Measurements from ENCODE around the gene DMRT3. TPM values are rescaled to one million over a fixed set of nuclear protein-coding genes. Genes with fewer than 3 reads are reported as not detected.

The DMRT3 gene
- total and polyA plus RNA-seq, 2 donors (not counting 1 experiment from before 2014, with no cell fraction given) = not detected

DNA sequence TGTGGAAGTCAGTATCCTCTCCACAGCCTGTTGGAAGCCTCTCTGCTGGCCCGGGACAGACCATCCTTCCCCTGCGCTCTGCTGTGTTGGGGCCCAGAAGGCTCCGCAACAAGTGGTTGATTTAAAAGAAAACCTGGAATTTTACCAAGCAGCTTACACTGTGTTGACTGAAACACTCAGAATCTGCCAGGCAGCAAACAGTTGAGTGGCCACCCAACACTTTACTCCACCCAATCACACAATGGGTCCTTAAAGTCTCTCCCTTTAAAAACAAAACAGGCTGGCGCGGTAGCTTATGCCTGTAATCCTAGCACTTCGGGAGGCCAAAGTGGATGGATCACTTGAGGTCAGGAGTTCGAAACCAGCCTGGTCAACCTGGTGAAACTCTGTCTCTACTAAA, 28.0 kb upstream of the DMRT3 start:
- H4K20me1 ChIP-seq (ENCODE audit: control insufficient read depth, extremely low read depth, insufficient read depth, low read length) = no peaks in the 10 kb centered on the region
- no peak for DNase-seq (ENCODE audit: low read depth in 2 of 2)
- H2AFZ ChIP-seq (ENCODE audit: low read length) = no peak overlapping the region
- H3K4me2 ChIP-seq (ENCODE audit: extremely low read depth, insufficient read depth, low read length) = no peak overlapping the region
- H3K4me1 ChIP-seq (ENCODE audit: control insufficient read depth, extremely low read depth, insufficient read depth, low read length) = no peaks in the 10 kb centered on the region
- no peaks in the 10 kb centered on the region for H3K36me3 ChIP-seq (ENCODE audit: control insufficient read depth, insufficient read depth, low read length)
- TF ChIP-seq EZH2 (IDR thresholded peaks at IDR 0.05; ENCODE audit: low read length, missing control alignments) = no peak
- TF ChIP-seq, protein P1, sequence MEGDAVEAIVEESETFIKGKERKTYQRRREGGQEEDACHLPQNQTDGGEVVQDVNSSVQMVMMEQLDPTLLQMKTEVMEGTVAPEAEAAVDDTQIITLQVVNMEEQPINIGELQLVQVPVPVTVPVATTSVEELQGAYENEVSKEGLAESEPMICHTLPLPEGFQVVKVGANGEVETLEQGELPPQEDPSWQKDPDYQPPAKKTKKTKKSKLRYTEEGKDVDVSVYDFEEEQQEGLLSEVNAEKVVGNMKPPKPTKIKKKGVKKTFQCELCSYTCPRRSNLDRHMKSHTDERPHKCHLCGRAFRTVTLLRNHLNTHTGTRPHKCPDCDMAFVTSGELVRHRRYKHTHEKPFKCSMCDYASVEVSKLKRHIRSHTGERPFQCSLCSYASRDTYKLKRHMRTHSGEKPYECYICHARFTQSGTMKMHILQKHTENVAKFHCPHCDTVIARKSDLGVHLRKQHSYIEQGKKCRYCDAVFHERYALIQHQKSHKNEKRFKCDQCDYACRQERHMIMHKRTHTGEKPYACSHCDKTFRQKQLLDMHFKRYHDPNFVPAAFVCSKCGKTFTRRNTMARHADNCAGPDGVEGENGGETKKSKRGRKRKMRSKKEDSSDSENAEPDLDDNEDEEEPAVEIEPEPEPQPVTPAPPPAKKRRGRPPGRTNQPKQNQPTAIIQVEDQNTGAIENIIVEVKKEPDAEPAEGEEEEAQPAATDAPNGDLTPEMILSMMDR (conservative IDR thresholded peaks at IDR 0.05 in 1 of 2, IDR thresholded peaks at IDR 0.05 in 1 of 2; ENCODE audit: low read depth in 1 of 2, low read length in 2 of 2) = no peak
- no peaks in the 10 kb centered on the region for H3K27me3 ChIP-seq (ENCODE audit: control insufficient read depth, insufficient read depth, low read length)
- no peaks in the 10 kb centered on the region for H3K9me3 ChIP-seq (ENCODE audit: control insufficient read depth, insufficient read depth, low read depth, low read length)
- H3K27ac ChIP-seq (ENCODE audit: insufficient read depth, low read length) = no peak overlapping the region
- no peaks in the 10 kb centered on the region for H3K79me2 ChIP-seq (ENCODE audit: control insufficient read depth, insufficient read depth, low read length)
- no peak overlapping the region for H3K9ac ChIP-seq (ENCODE audit: insufficient read depth, low read length)
- H3K4me3 ChIP-seq (replicated peaks in 1 of 4; ENCODE audit: control extremely low read depth in 1 of 4, insufficient read depth in 1 of 4, low read depth in 3 of 4, low read length in 4 of 4) = no peak overlapping the region

- no peaks in the 10 kb centered on the region for H3K79me2 ChIP-seq (ENCODE audit: control insufficient read depth, insufficient read depth, low read length)
- H3K4me3 ChIP-seq (replicated peaks in 1 of 4; ENCODE audit: control extremely low read depth in 1 of 4, insufficient read depth in 1 of 4, low read depth in 3 of 4, low read length in 4 of 4) = no peak overlapping the region
- no peak overlapping the region for H3K4me2 ChIP-seq (ENCODE audit: extremely low read depth, insufficient read depth, low read length)
- H3K9ac ChIP-seq (ENCODE audit: insufficient read depth, low read length) = no peak overlapping the region
- H4K20me1 ChIP-seq (ENCODE audit: control insufficient read depth, extremely low read depth, insufficient read depth, low read length) = no peaks in the 10 kb centered on the region
- H3K9me3 ChIP-seq (ENCODE audit: control insufficient read depth, insufficient read depth, low read depth, low read length) = no peaks in the 10 kb centered on the region
- H3K4me1 ChIP-seq (ENCODE audit: control insufficient read depth, extremely low read depth, insufficient read depth, low read length) = no peaks in the 10 kb centered on the region
- no peak overlapping the region for H3K27ac ChIP-seq (ENCODE audit: insufficient read depth, low read length)
- TF ChIP-seq, protein P1 (conservative IDR thresholded peaks at IDR 0.05 in 1 of 2, IDR thresholded peaks at IDR 0.05 in 1 of 2; ENCODE audit: low read depth in 1 of 2, low read length in 2 of 2) = no peak
- TF ChIP-seq EZH2 (IDR thresholded peaks at IDR 0.05; ENCODE audit: low read length, missing control alignments) = no peak
- H3K36me3 ChIP-seq (ENCODE audit: control insufficient read depth, insufficient read depth, low read length) = no peaks in the 10 kb centered on the region
- H2AFZ ChIP-seq (ENCODE audit: low read length) = no peak overlapping the region
- no peaks in the 10 kb centered on the region for H3K27me3 ChIP-seq (ENCODE audit: control insufficient read depth, insufficient read depth, low read length)
- DNase-seq (ENCODE audit: low read depth in 2 of 2) = no peak
Measured at GRCh38 chr9:950139-950538, 26.3 kb upstream of the DMRT3 start.

- Histone ChIP-seq H3K27me3 (ENCODE audit: control insufficient read depth, insufficient read depth, low read length) (no peaks in the 10 kb centered on the region), H3K9me3 (ENCODE audit: control insufficient read depth, insufficient read depth, low read depth, low read length) (no peaks in the 10 kb centered on the region), H3K4me1 (ENCODE audit: control insufficient read depth, extremely low read depth, insufficient read depth, low read length) (no peaks in the 10 kb centered on the region), H3K36me3 (ENCODE audit: control insufficient read depth, insufficient read depth, low read length) (no peaks in the 10 kb centered on the region), H4K20me1 (ENCODE audit: control insufficient read depth, extremely low read depth, insufficient read depth, low read length) (no peaks in the 10 kb centered on the region), H3K9ac (ENCODE audit: insufficient read depth, low read length) (no peak overlapping the region), H3K27ac (ENCODE audit: insufficient read depth, low read length) (no peak overlapping the region), H3K4me3 (replicated peaks in 1 of 4; ENCODE audit: control extremely low read depth in 1 of 4, insufficient read depth in 1 of 4, low read depth in 3 of 4, low read length in 4 of 4) (no peak overlapping the region), H2AFZ (ENCODE audit: low read length) (no peak overlapping the region), H3K4me2 (ENCODE audit: extremely low read depth, insufficient read depth, low read length) (no peak overlapping the region), H3K79me2 (ENCODE audit: control insufficient read depth, insufficient read depth, low read length) (no peaks in the 10 kb centered on the region)
- TF ChIP-seq, protein P1 (conservative IDR thresholded peaks at IDR 0.05 in 1 of 2, IDR thresholded peaks at IDR 0.05 in 1 of 2; ENCODE audit: low read depth in 1 of 2, low read length in 2 of 2) = no peak
- TF ChIP-seq EZH2 (IDR thresholded peaks at IDR 0.05; ENCODE audit: low read length, missing control alignments) = no peak
- no peak for DNase-seq (ENCODE audit: low read depth in 2 of 2)
Measured at GRCh38 chr9:952546-952945, 23.9 kb upstream of the DMRT3 start.

Data from fibroblast of lung (primary cell).